Subcutaneous adipose tissue (tissue), 4 donors: ENCODE data around the gene ACTN1. TPM values are rescaled to one million over a fixed set of nuclear protein-coding genes. Genes with fewer than 3 reads are reported as not detected.

Source experiments
- CTCF ChIP-seq: fragments of 450-650 bp; IDR thresholded peaks from one replicate; pipeline ENCODE4 v1.5.1; 2016; ENCODE audit warnings: low read depth, mild to moderate bottlenecking, control low read depth, antibody characterized with exemption, moderate library complexity
- total RNA-seq, 4 donors: library from RNA; depleted of rRNA; stranded (reverse); fragments of >200 nt; gene quantifications; one replicate each; pipeline ENCODE4 v1.1.0, GENCODE V29; 2016

The ACTN1 gene
- total RNA-seq, 4 donors from 2014 or later = 81.5 to 142 (median 105) TPM

- TF ChIP-seq CTCF = no peak
Observed at GRCh38 chr14:69012256-69012953, 33.3 kb upstream of the ACTN1 start.

- no peak for TF ChIP-seq CTCF
Observed at GRCh38 chr14:69010648-69011047, 31.5 kb upstream of the ACTN1 start.

GRCh38 chr14:69008421-69008884 is 29.4 kb upstream of the ACTN1 start:
- TF ChIP-seq CTCF = no peak

GRCh38 chr14:69006346-69006745 is 27.2 kb upstream of the ACTN1 start:
- TF ChIP-seq CTCF = no peak

- no peak for TF ChIP-seq CTCF
Observed at GRCh38 chr14:69005432-69006148, 26.5 kb upstream of the ACTN1 start.

GRCh38 chr14:69004731-69005431 is 25.8 kb upstream of the ACTN1 start:
- no peak for TF ChIP-seq CTCF

GRCh38 chr14:69003626-69004025 is 24.5 kb upstream of the ACTN1 start:
- TF ChIP-seq CTCF = no peak
